Cardiac fibroblast (primary cell): Measurements from ENCODE around the gene CDH22.

Experiments
- DNase-seq, 2 donors: peaks; one replicate each; pipeline versions ENCODE4 v3.0.0 to v3.0.0-alpha.2; 2010; ENCODE audit warnings: low read depth in 2 of 2
- H3K4me3 ChIP-seq, 2 donors: replicated peaks in 1 of 2; 1 replicate in 1 of 2; 2 replicates in 1 of 2; pipeline ENCODE4 v1.5.1; 2011; ENCODE audit warnings: low read depth in 2 of 2, low read length in 2 of 2, mild to moderate bottlenecking in 2 of 2, moderate library complexity in 1 of 2
- CTCF ChIP-seq: IDR thresholded peaks from one replicate; pipeline ENCODE4 v1.5.1; 2011; ENCODE audit warnings: low read depth, mild to moderate bottlenecking, low read length, inconsistent platforms

Gene CDH22

DNA sequence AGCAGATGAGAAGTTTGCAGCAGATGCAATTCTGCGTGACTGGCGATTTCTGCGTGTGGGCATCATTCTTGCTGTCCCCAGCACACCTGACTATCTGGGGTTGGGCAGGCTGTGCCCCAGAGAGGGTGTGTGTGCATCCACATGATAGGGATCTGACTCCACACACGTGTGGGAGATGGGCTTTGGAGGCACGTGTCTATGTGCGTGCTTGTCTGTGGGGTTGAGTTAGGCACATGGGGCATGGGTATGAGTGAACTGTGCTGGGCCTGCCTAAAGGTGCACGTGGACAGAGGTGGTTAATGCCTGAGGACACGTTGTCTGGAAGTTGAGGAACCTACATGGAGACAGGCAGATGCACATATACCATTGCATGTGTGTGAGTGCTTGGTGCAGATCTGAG lies 139.9 kb downstream of the CDH22 start:
- no peak for DNase-seq

GRCh38 chr20:46167080-46167479 lies 141.2 kb downstream of the CDH22 start:
- no peak overlapping the region for H3K4me3 ChIP-seq
- no peak for DNase-seq
- no peak for TF ChIP-seq CTCF

More for the DNA sequence above, 139.9 kb downstream of the CDH22 start:
- no peak for TF ChIP-seq CTCF
- no peak overlapping the region for H3K4me3 ChIP-seq

DNA sequence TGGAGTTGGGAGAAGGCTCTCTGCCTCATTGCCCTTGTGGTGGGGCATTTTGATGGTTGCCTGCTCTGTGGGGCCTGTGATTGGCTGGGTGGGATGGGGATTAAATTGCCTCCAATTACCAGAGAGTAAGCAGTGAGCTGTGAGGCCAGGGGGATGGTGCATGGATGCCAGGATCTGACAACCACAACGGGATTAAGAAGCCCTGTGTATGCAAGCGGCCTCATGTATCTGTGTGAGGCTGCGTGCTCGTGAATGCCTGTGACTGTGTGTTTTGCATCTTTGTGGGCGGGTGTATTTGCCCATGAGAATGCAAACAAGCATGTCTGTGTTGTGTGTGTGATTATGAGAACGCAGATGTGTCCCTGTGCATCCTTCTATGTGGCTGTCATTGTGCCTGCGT lies 144.0 kb downstream of the CDH22 start:
- DNase-seq, result no peak
- no peak for TF ChIP-seq CTCF
- no peak overlapping the region for H3K4me3 ChIP-seq

DNA sequence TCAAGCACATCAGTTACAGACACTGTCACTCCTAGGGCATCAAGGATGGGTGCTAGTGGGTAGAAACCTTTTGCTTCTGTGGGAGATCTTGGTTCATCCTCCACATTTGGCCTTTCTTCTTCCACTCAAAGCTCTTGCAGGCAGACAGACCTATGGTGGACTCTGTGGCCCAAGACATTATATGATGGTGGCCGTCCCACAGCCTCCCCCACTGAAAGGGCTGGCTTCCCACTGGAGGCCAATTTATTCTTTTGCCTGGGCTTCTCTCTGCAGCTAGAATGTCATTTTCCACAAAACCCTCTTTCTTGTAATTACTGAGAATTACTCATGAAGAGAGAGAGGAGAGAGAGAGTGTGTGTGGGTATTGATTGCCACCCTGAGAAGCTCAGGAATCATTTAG lies 146.4 kb downstream of the CDH22 start:
- H3K4me3 ChIP-seq, result no peak overlapping the region
- TF ChIP-seq CTCF, result no peak
- no peak for DNase-seq

GRCh38 chr20:46160661-46161060 lies 147.6 kb downstream of the CDH22 start:
- no peak for TF ChIP-seq CTCF
- DNase-seq, result no peak
- H3K4me3 ChIP-seq, result no peak overlapping the region

GRCh38 chr20:46159101-46159897 lies 149.0 kb downstream of the CDH22 start:
- DNase-seq, result no peak
- no peak for TF ChIP-seq CTCF
- no peak overlapping the region for H3K4me3 ChIP-seq

DNA sequence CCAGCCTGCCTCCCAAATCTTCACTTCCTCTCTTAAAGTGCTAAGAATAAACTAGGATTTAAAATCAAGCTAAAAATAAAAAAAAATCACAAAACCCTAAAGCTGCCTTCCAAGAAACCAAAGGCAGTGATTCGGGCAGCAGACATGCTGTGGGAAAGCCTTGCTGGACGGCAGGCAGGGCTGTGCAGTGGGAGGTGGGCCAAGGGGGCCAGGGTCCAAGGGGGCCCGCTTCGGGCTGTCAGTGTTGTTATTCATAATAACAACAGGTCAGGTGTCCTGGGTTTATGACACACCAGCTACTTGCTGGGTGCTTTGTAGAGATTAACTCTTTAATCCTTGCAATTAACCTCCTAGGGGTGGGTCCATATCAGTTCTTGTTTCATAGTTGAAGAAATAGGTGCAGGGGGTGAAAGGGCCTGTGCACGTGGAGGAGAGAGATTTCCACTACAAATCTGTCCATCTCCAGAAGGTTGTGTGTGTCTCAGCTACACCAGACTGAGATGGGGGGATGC lies 149.8 kb downstream of the CDH22 start:
- TF ChIP-seq CTCF, result no peak
- no peak for DNase-seq
- no peak overlapping the region for H3K4me3 ChIP-seq
